CMK (cell line): ENCODE measurements around the gene MRPS24.
"Not testable (repeated sequence)": the region's sequence is repeated elsewhere in the genome, so short reads cannot be mapped to it uniquely, and the experiment has no call there.

Source experiments
- DNase-seq: peaks from one replicate; pipeline ENCODE4 v3.0.0-alpha.2; 2010; ENCODE audit warnings: low read depth

MRPS24 gene

GRCh38 chr7:43838201-43838658 is 31.1 kb downstream of the MRPS24 start:
- DNase-seq: no peak

- no peak for DNase-seq
Observed at GRCh38 chr7:43834463-43835251, 34.7 kb downstream of the MRPS24 start.

GRCh38 chr7:43830917-43831316 is 38.4 kb downstream of the MRPS24 start:
- not testable (repeated sequence) for DNase-seq

- no peak for DNase-seq
Observed at GRCh38 chr7:43825391-43825808, 43.9 kb downstream of the MRPS24 start.

- no peak for DNase-seq
Observed at GRCh38 chr7:43824963-43825362, 44.4 kb downstream of the MRPS24 start.

- not testable (repeated sequence) for DNase-seq
Observed at GRCh38 chr7:43824513-43824912, 44.8 kb downstream of the MRPS24 start.

GRCh38 chr7:43823941-43824340 is 45.4 kb downstream of the MRPS24 start:
- DNase-seq: no peak

- DNase-seq: not testable (repeated sequence)
Observed at GRCh38 chr7:43823425-43823824, 45.9 kb downstream of the MRPS24 start.
